Cardiac fibroblast (primary cell): ENCODE measurements around the gene PKIG.

Source experiments
- DNase-seq, 2 donors: peaks; one replicate each; pipeline versions ENCODE4 v3.0.0 to v3.0.0-alpha.2; 2010; ENCODE audit warnings: low read depth in 2 of 2
- H3K4me3 ChIP-seq, 2 donors: replicated peaks in 1 of 2; 1 replicate in 1 of 2; 2 replicates in 1 of 2; pipeline ENCODE4 v1.5.1; 2011; ENCODE audit warnings: low read depth in 2 of 2, low read length in 2 of 2, mild to moderate bottlenecking in 2 of 2, moderate library complexity in 1 of 2
- TF ChIP-seq, protein P1 (sequence below): IDR thresholded peaks from one replicate; pipeline ENCODE4 v1.5.1; 2011; ENCODE audit warnings: low read depth, mild to moderate bottlenecking, low read length, inconsistent platforms

PKIG gene

DNA sequence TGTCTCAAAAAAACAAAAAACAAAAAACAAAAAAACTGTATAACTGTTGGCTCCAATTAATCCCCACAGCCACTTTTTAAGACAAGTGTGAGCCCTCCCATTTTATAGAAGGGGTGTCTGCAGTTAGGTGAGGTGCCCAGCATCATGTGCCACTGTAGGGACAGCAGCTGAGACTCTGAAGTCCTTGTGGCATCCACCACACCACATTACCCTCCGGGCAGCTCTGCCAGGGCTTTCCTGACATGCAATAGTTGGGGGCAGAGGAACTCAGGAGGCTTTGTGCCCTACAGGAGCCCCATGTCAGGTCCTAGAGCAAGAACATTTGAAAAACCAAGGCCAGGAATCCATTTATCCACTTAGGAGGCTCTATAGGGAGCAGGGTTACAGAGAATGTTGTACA lies 17.3 kb downstream of the PKIG start:
- TF ChIP-seq, protein P1, sequence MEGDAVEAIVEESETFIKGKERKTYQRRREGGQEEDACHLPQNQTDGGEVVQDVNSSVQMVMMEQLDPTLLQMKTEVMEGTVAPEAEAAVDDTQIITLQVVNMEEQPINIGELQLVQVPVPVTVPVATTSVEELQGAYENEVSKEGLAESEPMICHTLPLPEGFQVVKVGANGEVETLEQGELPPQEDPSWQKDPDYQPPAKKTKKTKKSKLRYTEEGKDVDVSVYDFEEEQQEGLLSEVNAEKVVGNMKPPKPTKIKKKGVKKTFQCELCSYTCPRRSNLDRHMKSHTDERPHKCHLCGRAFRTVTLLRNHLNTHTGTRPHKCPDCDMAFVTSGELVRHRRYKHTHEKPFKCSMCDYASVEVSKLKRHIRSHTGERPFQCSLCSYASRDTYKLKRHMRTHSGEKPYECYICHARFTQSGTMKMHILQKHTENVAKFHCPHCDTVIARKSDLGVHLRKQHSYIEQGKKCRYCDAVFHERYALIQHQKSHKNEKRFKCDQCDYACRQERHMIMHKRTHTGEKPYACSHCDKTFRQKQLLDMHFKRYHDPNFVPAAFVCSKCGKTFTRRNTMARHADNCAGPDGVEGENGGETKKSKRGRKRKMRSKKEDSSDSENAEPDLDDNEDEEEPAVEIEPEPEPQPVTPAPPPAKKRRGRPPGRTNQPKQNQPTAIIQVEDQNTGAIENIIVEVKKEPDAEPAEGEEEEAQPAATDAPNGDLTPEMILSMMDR: no peak
- no peak overlapping the region for H3K4me3 ChIP-seq
- DNase-seq: no peak

DNA sequence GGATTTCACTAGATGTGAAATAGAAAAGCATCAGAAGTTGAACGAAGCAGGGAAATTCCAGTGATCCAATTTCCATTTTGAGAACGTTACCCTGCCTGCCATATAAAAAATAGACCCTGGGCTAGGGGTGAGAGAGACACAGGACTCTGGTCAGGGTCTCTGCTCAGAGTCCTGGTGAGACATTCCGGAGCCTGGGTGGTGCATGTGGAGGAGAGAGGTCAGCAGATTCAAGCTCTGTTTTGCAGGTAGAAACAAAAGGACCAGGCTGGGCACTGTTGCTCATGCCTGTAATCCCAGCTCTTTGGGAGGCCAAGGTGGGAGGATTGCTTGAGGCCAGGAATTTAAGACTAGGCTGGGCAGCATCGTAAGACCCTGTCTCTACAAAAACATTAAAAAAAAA lies 17.9 kb downstream of the PKIG start:
- no peak overlapping the region for H3K4me3 ChIP-seq
- TF ChIP-seq, protein P1: no peak
- DNase-seq: no peak

DNA sequence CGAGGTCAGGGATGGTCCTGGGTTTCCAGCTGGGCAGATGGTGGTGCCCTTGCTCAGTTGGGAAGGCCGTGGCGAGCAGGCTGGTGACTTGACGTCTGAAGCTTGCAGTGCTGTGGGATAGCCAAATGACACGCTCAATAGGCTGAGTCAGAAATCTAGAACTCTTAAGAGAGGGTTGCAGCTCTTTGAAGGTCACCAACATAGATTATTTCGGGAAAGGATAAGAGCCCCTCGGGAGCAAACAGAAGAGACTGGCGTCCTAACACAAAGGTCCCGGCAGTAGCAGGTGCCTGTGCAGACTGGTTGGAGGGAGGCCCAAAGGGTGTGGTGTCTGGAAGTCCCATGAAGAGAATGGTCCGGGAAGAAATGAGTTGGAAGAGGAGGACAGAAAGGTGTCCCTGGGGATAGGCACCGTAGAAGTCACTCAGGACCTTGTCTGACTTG lies 18.4 kb downstream of the PKIG start:
- TF ChIP-seq, protein P1: no peak
- H3K4me3 ChIP-seq: no peak overlapping the region
- peak in 1 of 2 donors; percentile 61 for DNase-seq

DNA sequence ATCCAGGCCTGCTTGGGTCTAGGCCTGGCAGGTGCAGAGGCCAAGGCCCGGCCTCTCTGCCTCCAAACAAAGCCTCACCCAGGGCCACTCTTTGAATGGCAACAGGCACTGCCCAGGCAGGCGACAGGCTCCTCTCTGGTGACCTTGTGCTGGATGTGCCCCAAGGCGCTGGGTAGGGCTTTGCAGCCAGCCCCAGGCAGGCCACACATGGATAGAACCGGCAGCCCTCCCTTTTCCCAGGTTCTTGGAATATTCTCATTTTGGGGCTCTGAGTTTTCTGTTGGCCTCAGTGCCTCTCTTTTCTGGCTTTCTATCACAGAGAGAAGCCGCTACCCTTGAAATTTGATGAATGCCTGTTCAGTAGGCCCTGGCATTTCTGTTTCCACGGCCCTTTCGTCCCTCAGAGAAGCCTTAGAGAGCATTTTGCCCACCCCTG lies 18.9 kb downstream of the PKIG start:
- no peak overlapping the region for H3K4me3 ChIP-seq
- DNase-seq: no peak
- TF ChIP-seq, protein P1: no peak

DNA sequence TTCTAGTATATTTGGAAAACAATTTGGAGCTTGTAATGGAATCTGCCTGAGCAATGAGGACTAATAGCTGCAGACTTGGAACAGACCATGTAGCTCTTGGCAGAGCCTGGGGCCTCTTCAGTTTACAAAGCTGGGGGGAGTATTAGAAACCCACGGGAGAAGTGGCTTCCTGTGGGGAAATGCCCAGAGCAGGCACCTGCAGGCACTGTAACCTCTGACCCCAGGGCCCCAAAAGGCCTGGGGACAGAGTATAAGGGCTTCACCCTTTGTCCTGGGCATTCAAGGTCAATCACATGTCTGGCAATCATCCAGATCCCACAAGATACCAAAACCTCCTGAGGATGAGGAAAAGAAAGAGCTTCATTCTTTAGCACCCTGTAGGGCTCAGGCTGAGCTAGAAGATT lies 19.4 kb downstream of the PKIG start:
- peak; percentile 85 to 93 for DNase-seq
- no peak overlapping the region for H3K4me3 ChIP-seq
- TF ChIP-seq, protein P1: no peak

DNA sequence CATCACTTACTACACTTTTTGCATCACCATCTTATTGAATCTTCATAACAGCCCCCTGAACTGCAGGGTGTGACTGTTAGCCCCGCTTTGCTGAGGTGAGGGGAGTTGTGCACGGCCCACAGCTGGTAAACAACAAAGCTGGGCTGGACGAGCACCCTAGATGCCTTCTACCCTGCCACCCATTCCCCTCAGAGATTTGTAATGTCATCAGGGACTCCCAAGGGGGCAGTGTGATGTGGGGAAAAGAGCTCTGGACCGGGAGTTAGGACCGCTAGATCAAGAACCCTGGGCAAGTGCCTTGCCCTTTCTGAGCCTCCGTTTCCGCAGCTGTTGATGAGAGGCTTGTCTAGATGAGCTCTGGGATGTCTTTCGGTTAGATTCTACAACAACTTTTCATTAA lies 20.9 kb downstream of the PKIG start:
- TF ChIP-seq, protein P1: no peak
- H3K4me3 ChIP-seq: no peak overlapping the region
- DNase-seq: no peak

DNA sequence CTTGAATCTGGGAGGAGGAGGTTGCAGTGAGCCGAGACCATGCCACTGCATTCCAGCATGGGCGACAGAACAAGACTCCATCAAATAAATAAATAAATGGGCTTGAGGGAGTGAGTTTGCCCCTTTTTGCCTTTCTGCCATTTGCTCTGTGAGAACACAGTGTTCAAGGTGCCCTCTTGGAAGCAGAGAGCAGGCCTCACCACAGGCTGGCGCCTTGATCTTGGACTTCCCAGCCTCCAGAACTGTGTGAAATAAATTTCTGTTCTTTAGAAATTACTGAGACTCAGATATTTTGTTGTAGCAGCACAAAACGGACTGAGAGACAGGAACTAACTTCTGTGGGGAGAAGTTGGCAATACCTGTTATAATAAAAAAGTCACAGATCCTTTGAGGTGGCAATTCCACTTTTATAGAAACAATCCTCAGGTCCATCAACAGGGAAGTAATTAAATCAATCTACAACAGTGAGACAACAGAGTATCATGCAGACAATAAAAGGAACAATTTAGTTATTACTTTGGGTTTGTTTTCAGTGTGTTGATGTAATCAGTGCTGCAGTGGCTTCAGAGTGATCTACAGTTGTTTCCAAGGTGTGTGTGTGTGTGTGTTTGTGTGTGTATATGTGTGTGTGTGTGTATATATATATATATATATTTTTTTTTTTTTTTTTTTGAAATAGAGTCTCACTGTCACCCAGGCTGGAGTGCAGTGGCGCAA lies 24.5 kb downstream of the PKIG start:
- no peak for DNase-seq
- no peak overlapping the region for H3K4me3 ChIP-seq
- TF ChIP-seq, protein P1: no peak
